SK-N-SH treated with all-trans-retinoic acid at 6 μM for 48 hours (cell line): ENCODE measurements around the gene SPATS2L.

Experiments used
- ATAC-seq: fragments of 200-7000 bp; cut with Tn5 transposase; 3 replicates; pipeline ENCODE4 v1.9.1; 2020; ENCODE audit warnings: mild to moderate bottlenecking, moderate library complexity
- ARNTL ChIP-seq: fragments of 450-650 bp; formaldehyde crosslinking; IDR thresholded peaks from 2 replicates; pipeline ENCODE4 v1.5.0; 2020; ENCODE audit warnings: low read depth, mild to moderate bottlenecking, moderate library complexity, borderline replicate concordance
- BACH2 ChIP-seq: fragments of 250-450 bp; sonication (Bioruptor Pico); IDR thresholded peaks from 2 replicates; pipeline ENCODE4 v1.9.0; 2021; ENCODE audit warnings: mild to moderate bottlenecking, borderline replicate concordance
- CSDC2 ChIP-seq: fragments of 250-450 bp; sonication (Bioruptor Pico); IDR thresholded peaks from 2 replicates; pipeline ENCODE4 v1.5.0; 2020; ENCODE audit warnings: mild to moderate bottlenecking, moderate library complexity
- ESRRG ChIP-seq: fragments of 250-450 bp; sonication (Bioruptor Pico); IDR thresholded peaks from 2 replicates; pipeline ENCODE4 v1.6.1; 2021; ENCODE audit warnings: mild to moderate bottlenecking
- GLIS3 ChIP-seq: fragments of 250-450 bp; sonication (Bioruptor Pico); IDR thresholded peaks from 2 replicates; pipeline ENCODE4 v1.5.0; 2020; ENCODE audit warnings: mild to moderate bottlenecking, moderate library complexity
- OSR1 ChIP-seq: fragments of 250-450 bp; sonication (Bioruptor Pico); IDR thresholded peaks from 2 replicates; pipeline ENCODE4 v1.8.0; 2022; ENCODE audit warnings: moderate library complexity, mild to moderate bottlenecking, inconsistent platforms
- PATZ1 ChIP-seq: fragments of 250-450 bp; sonication (Bioruptor Pico); IDR thresholded peaks from 2 replicates; pipeline ENCODE4 v1.8.0; 2020; ENCODE audit warnings: mild to moderate bottlenecking, moderate library complexity, borderline replicate concordance
- PPARA ChIP-seq: fragments of 250-450 bp; sonication (Bioruptor Pico); IDR thresholded peaks from 2 replicates; pipeline ENCODE4 v1.5.0; 2020; ENCODE audit warnings: mild to moderate bottlenecking, borderline replicate concordance
- SNAI2 ChIP-seq: fragments of 250-450 bp; sonication (Bioruptor Pico); IDR thresholded peaks from 2 replicates; pipeline ENCODE4 v1.5.0; 2020; ENCODE audit warnings: mild to moderate bottlenecking, moderate library complexity
- TCF4 ChIP-seq: fragments of 250-450 bp; sonication (Bioruptor Pico); IDR thresholded peaks from 2 replicates; pipeline ENCODE4 v1.8.0; 2021; ENCODE audit warnings: mild to moderate bottlenecking, moderate library complexity, borderline replicate concordance
- ZFP3 ChIP-seq: fragments of 250-450 bp; sonication (Bioruptor Pico); IDR thresholded peaks from 2 replicates; pipeline ENCODE4 v1.5.0; 2020; ENCODE audit warnings: mild to moderate bottlenecking, moderate library complexity
- ZFP30 ChIP-seq: fragments of 450-650 bp; formaldehyde crosslinking; IDR thresholded peaks from 2 replicates; pipeline ENCODE4 v1.5.0; 2022; ENCODE audit warnings: mild to moderate bottlenecking, moderate library complexity
- ZNF565 ChIP-seq: fragments of 450-650 bp; formaldehyde crosslinking; conservative IDR thresholded peaks from 2 replicates; pipeline ENCODE4 v1.5.0; 2020; ENCODE audit warnings: low read depth, mild to moderate bottlenecking, moderate library complexity
- ZNF8 ChIP-seq: fragments of 450-650 bp; formaldehyde crosslinking; IDR thresholded peaks from 2 replicates; pipeline ENCODE4 v1.5.0; 2020; ENCODE audit warnings: mild to moderate bottlenecking, moderate library complexity
- TF ChIP-seq, protein P1 (sequence below): fragments of 250-450 bp; sonication (Bioruptor Pico); IDR thresholded peaks from 2 replicates; pipeline ENCODE4 v1.5.1; 2020; ENCODE audit warnings: low read depth, mild to moderate bottlenecking, moderate library complexity
- TF ChIP-seq, protein P2 (sequence below): fragments of 250-450 bp; sonication (Bioruptor Pico); IDR thresholded peaks from 2 replicates; pipeline ENCODE4 v1.8.0; 2021; ENCODE audit warnings: low read depth, mild to moderate bottlenecking, moderate library complexity, borderline replicate concordance
- TF ChIP-seq, protein P3 (sequence below): fragments of 250-450 bp; sonication (Bioruptor Pico); IDR thresholded peaks from 2 replicates; pipeline ENCODE4 v1.5.1; 2021; ENCODE audit warnings: mild to moderate bottlenecking, moderate library complexity
- TF ChIP-seq, protein P4 (sequence below): fragments of 250-450 bp; sonication (Bioruptor Pico); IDR thresholded peaks from 2 replicates; pipeline ENCODE4 v1.5.0; 2020; ENCODE audit warnings: mild to moderate bottlenecking, moderate library complexity

Gene SPATS2L

DNA sequence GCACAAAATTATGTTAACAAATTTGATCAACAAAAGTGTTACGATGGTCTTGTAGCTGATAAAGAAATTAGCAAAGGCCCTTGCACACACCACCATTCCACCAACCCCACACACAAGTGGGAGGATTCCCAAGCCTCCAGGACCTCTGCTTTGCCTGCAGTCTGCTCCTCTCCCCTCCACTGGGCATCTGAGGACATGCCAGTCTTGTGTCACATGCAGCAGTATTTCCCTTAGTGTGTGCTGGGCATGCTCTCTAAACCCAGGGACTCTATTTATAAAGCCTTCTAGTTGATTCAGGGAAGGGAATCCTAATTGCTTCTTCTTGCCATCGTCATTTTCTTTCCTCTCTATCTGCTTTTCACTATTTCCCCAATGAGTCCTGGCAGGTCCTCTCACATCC lies 150.1 kb downstream of the SPATS2L start:
- TF ChIP-seq BACH2 (CRISPR knock-in tag): no peak
- no peak for TF ChIP-seq SNAI2
- no peak for TF ChIP-seq TCF4 (CRISPR knock-in tag)
- no peak for TF ChIP-seq ESRRG (CRISPR knock-in tag)
- TF ChIP-seq ZFP30 (CRISPR knock-in tag): no peak
- TF ChIP-seq, protein P1, sequence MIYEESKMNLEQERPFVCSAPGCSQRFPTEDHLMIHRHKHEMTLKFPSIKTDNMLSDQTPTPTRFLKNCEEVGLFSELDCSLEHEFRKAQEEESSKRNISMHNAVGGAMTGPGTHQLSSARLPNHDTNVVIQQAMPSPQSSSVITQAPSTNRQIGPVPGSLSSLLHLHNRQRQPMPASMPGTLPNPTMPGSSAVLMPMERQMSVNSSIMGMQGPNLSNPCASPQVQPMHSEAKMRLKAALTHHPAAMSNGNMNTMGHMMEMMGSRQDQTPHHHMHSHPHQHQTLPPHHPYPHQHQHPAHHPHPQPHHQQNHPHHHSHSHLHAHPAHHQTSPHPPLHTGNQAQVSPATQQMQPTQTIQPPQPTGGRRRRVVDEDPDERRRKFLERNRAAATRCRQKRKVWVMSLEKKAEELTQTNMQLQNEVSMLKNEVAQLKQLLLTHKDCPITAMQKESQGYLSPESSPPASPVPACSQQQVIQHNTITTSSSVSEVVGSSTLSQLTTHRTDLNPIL (CRISPR knock-in tag): no peak
- TF ChIP-seq PPARA (CRISPR knock-in tag): no peak
- TF ChIP-seq ZNF565 (CRISPR knock-in tag): no peak
- TF ChIP-seq, protein P2, sequence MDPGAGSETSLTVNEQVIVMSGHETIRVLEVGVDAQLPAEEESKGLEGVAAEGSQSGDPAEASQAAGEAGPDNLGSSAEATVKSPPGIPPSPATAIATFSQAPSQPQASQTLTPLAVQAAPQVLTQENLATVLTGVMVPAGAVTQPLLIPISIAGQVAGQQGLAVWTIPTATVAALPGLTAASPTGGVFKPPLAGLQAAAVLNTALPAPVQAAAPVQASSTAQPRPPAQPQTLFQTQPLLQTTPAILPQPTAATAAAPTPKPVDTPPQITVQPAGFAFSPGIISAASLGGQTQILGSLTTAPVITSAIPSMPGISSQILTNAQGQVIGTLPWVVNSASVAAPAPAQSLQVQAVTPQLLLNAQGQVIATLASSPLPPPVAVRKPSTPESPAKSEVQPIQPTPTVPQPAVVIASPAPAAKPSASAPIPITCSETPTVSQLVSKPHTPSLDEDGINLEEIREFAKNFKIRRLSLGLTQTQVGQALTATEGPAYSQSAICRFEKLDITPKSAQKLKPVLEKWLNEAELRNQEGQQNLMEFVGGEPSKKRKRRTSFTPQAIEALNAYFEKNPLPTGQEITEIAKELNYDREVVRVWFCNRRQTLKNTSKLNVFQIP: no peak
- TF ChIP-seq GLIS3: no peak
- TF ChIP-seq CSDC2 (CRISPR knock-in tag): no peak
- no peak for TF ChIP-seq ZNF8 (CRISPR knock-in tag)
- ATAC-seq: no peak

DNA sequence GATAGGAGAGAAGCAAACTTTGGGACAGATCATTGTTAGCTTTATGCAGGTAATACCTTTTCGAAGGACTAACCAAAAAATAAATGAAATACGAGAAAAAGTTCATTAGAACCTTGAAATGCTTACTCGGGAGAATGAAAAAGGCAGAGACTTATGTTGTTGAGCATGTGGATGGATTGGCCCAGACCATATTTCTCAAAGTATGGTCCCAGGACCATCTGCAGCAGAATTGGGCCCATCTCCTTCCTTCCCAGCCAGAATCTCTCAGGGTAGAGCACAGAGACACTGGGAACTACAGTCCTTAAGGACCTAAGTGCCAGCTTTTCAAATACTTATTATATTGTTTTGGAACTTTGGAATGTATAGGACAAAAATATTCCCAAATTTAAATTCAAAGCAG lies 152.6 kb downstream of the SPATS2L start:
- TF ChIP-seq, protein P1 (CRISPR knock-in tag): no peak
- TF ChIP-seq PPARA (CRISPR knock-in tag) (no peak), PATZ1 (no peak), ZFP3 (CRISPR knock-in tag) (no peak), ARNTL (no peak), OSR1 (CRISPR knock-in tag) (no peak)
- TF ChIP-seq, protein P3, sequence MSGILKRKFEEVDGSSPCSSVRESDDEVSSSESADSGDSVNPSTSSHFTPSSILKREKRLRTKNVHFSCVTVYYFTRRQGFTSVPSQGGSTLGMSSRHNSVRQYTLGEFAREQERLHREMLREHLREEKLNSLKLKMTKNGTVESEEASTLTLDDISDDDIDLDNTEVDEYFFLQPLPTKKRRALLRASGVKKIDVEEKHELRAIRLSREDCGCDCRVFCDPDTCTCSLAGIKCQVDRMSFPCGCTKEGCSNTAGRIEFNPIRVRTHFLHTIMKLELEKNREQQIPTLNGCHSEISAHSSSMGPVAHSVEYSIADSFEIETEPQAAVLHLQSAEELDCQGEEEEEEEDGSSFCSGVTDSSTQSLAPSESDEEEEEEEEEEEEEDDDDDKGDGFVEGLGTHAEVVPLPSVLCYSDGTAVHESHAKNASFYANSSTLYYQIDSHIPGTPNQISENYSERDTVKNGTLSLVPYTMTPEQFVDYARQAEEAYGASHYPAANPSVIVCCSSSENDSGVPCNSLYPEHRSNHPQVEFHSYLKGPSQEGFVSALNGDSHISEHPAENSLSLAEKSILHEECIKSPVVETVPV (CRISPR knock-in tag): no peak
- TF ChIP-seq, protein P2: no peak
- TF ChIP-seq, protein P4, sequence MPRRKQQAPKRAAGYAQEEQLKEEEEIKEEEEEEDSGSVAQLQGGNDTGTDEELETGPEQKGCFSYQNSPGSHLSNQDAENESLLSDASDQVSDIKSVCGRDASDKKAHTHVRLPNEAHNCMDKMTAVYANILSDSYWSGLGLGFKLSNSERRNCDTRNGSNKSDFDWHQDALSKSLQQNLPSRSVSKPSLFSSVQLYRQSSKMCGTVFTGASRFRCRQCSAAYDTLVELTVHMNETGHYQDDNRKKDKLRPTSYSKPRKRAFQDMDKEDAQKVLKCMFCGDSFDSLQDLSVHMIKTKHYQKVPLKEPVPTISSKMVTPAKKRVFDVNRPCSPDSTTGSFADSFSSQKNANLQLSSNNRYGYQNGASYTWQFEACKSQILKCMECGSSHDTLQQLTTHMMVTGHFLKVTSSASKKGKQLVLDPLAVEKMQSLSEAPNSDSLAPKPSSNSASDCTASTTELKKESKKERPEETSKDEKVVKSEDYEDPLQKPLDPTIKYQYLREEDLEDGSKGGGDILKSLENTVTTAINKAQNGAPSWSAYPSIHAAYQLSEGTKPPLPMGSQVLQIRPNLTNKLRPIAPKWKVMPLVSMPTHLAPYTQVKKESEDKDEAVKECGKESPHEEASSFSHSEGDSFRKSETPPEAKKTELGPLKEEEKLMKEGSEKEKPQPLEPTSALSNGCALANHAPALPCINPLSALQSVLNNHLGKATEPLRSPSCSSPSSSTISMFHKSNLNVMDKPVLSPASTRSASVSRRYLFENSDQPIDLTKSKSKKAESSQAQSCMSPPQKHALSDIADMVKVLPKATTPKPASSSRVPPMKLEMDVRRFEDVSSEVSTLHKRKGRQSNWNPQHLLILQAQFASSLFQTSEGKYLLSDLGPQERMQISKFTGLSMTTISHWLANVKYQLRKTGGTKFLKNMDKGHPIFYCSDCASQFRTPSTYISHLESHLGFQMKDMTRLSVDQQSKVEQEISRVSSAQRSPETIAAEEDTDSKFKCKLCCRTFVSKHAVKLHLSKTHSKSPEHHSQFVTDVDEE (CRISPR knock-in tag): no peak
- ATAC-seq: no peak
